GM12864 (cell line): Measurements from ENCODE around the gene SMYD3.

Experiments
- DNase-seq: peaks from one replicate; pipeline ENCODE4 v3.0.0-alpha.2; 2011; ENCODE audit warnings: low read depth
- H3K4me3 ChIP-seq: 2 replicates; pipeline ENCODE4 v1.5.1; 2011; ENCODE audit warnings: mild to moderate bottlenecking, low read depth, low read length, control low read depth
- CTCF ChIP-seq: IDR thresholded peaks from 2 replicates; pipeline ENCODE4 v1.5.1; 2011; ENCODE audit warnings: low read depth, mild to moderate bottlenecking, moderate library complexity, low read length, control low read depth, inconsistent platforms; ENCODE audit errors: missing control alignments

Gene SMYD3

GRCh38 chr1:245917403-245917802 is 589.7 kb downstream of the SMYD3 start:
- no peak overlapping the region for H3K4me3 ChIP-seq
- no peak for TF ChIP-seq CTCF
- DNase-seq: no peak

- DNase-seq: no peak
- TF ChIP-seq CTCF: no peak
Observed at GRCh38 chr1:245915841-245916240, 591.2 kb downstream of the SMYD3 start.

GRCh38 chr1:245915406-245915805 is 591.7 kb downstream of the SMYD3 start:
- no peak for TF ChIP-seq CTCF
- H3K4me3 ChIP-seq: no peak overlapping the region

More at GRCh38 chr1:245915841-245916240, 591.2 kb downstream of the SMYD3 start:
- no peak overlapping the region for H3K4me3 ChIP-seq

GRCh38 chr1:245908543-245908942 is 598.5 kb downstream of the SMYD3 start:
- no peak for TF ChIP-seq CTCF
- no peak for DNase-seq
- H3K4me3 ChIP-seq: no peak overlapping the region

More at GRCh38 chr1:245915406-245915805, 591.7 kb downstream of the SMYD3 start:
- no peak for DNase-seq

GRCh38 chr1:245906207-245906606 is 600.9 kb downstream of the SMYD3 start:
- DNase-seq: no peak
- H3K4me3 ChIP-seq: no peak overlapping the region
- no peak for TF ChIP-seq CTCF

- no peak overlapping the region for H3K4me3 ChIP-seq
- TF ChIP-seq CTCF: no peak
- DNase-seq: no peak
Observed at GRCh38 chr1:245903851-245904250, 603.2 kb downstream of the SMYD3 start.

GRCh38 chr1:245901565-245901964 is 605.5 kb downstream of the SMYD3 start:
- no peak for TF ChIP-seq CTCF
- no peak for DNase-seq
- H3K4me3 ChIP-seq: no peak overlapping the region
